Hematopoietic multipotent progenitor cell (in vitro differentiated cells): ENCODE results near the gene TSTD1. TPM values are rescaled to one million over a fixed set of nuclear protein-coding genes. Genes with fewer than 3 reads are reported as not detected.
"Not testable (repeated sequence)": the region's sequence is repeated elsewhere in the genome, so short reads cannot be mapped to it uniquely, and the experiment has no call there.

Experiments used
- DNase-seq, 3 donors: peaks; one replicate each; pipeline ENCODE4 v3.0.0-alpha.2; 2011 to 2015; ENCODE audit warnings: low read depth in 2 of 3, low spot score in 2 of 3
- small RNA-seq: library from RNA; depleted of rRNA; stranded (forward); fragments of <200 nt; gene quantifications from one replicate; pipeline ENCODE3, GENCODE V24; 2012
- total RNA-seq: library from RNA; depleted of rRNA; stranded (reverse); fragments of >200 nt; gene quantifications from one replicate; pipeline ENCODE4 v1.2.3, GENCODE V29; 2012

Gene TSTD1
- total RNA-seq, 1 donor: 76.2 TPM

DNA sequence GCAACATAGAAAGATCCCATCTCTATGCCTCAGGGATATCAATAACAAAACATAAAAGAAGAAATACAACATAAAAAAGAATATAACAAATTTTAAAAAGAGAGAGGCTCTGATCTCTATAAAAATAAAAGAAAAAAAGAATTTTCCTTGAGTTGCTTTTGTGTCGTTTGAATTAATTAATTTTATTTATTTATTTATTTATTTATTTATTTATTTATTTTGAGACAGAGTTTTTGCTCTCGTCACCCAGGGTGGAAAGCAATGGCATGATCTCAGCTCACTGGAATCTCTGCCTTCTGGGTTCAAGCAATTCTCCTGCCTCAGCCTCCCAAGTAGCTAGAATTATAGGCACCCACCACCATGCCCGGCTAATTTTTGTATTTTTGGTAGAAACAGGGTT is 26.3 kb downstream of the TSTD1 start:
- no peak for DNase-seq

DNA sequence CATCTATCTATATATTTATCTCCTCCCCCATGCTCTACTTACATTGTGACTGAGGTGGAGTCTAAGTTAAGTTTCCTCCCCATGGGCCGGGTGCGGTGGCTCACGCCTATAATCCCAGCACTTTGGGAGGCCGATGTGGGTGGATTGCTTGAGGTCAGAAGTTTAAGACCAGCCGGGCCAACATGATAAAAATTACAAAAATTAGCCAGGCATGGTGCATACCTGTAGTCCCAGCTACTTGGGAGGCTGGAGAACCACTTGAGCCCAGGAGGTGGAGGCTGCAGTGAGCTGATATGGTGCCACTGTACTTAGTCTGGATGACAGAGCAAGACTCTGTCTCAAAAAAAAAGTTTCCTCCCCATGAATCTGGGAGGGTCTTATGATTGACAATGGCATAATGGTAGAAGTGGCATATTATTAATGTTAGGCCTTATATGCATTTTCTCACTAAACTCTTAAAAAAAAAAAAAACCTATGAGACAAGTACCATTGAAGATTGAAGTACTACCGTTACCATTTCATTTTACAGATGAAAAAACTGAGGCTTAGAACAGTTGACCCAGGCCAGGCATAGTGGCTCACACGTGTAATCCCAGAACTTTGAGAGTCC is 29.1 kb downstream of the TSTD1 start:
- no peak for DNase-seq

DNA sequence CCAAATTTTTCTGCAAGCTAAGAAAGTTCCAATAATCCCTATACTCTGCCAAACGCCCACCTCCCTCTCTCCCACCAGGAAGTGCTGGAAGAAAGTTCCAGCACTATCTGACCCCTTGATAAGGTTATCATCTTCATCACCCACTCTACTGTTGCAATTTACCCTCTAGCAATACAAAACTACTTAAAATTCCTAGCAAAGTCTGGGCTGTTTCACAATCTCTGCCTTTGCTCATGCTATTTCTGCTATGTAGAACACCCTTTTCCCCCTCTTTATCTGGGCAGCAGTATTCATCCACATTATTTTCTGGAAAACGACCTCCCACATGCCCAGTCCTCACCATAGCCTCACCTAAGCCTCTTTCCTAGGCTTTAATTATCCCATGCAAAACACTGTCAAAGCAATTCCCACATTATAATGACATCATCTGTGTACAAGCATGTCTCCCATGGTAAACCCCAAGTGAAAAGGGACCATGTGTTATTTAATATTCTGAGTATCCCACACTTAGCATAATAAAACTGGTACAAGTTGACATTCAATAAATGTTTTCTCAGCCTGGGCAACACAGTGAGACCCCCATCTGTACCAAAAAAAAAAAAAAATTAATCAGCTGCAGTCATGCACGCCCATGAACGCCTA is 29.8 kb downstream of the TSTD1 start:
- DNase-seq: no peak

DNA sequence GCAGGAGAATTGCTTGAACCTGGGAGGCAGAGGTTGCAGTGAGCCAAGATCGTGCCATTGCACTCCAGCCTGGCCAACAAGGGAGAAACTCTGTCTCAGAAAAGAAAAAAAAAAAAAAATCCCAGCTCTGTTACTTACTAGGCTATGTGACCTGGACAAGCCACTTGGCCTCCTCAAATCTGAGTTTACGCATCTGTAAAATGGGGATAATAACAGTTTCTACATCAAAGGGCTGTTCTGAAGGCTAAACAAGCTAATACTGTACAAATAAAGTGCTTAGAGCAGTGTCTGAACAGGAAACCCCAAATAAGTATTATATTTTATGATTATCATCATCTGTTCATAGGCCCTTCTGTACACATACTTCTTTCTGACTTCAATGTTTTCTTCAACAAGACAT is 31.4 kb downstream of the TSTD1 start:
- no peak for DNase-seq

DNA sequence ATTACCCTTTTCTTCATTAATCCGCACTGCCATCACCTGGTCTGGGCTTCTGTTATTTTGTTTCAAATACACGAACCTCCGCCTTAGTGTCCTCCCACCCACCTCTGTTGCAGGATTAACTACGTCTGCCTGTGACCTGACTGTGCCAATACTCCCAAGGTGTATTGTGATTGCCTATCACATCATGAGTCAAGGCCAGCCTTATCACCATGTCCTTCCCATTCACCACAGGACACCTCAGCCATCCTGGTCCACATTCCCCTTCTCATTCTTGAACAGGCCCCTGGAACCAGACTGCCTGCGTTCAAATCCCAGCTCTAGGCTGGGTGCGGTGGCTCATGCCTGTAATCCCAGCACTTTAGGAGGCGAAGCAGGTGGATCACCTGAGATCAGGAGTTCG is 32.2 kb downstream of the TSTD1 start:
- no peak for DNase-seq

DNA sequence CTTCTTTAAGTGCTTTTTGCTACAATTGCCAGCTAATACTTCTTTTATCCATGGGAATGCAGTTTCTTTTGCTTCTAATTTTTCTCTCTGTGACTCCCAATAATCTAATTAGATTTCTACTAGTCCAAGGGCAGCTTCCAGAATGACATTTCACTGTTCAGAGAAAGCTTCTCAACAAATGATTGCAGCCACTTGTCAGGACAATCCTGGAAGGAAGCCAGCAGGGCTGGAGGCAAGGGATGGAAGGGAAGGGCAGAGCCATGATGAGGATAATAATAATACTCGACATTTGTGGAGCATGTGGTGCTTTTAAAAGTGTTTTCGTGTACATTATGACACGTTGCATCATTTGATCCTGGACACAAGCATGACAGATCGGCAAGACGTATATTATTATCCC is 37.2 kb downstream of the TSTD1 start:
- DNase-seq: no peak

DNA sequence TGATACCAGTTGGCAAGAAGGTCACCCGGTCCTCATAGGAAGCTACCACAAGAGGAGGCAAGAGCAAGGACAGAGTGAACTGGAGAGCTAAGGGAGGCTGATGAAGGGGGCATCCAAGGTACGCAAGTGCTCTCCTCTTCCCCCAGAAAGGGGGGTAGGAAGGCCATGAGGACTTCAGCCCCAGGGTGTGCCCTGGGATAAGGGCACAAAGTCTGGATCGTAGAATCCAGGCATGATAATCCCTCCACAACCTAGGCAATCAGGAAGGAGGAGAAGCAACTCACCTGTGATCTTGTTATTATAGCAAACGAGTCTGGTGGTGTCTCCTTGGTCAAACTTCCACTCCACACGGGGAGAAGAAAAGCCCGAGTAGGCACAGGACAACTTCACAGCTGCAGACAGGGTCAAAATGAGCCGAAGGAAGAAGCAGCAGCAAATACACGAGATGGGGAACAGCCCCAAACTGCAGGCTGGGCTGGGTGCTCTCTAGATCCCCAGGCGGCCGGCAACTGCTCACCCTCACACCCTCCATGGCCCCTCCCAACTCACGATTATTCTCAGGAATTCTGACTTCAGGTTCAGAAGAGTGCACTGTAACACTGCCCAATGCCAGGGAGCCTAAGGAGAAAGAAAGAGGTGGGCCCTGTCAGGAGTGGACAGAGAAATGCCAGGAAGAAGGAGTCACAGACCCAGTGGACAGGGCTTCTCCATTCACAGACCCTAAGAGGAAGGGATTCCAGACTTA is 37.9 kb downstream of the TSTD1 start:
- DNase-seq: no peak

DNA sequence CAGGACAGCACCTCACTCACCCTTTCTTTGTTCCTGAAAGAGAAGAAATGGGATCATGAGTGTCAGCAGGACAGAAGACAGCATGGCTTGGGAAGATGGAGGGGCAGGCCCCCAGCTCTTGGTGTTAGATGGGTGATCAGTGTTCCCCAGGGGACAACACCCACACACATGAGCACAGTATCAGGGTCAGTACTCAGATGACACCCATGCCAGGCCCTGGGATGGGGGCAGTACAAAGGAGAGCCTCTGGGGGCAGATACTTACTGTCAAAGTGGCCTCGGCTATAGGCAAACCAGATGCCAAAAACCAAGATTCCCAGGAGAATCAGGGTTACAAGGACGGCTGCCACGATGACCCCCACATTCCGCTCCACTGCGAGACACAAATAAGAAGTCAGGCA is 39.4 kb downstream of the TSTD1 start:
- no peak for DNase-seq

DNA sequence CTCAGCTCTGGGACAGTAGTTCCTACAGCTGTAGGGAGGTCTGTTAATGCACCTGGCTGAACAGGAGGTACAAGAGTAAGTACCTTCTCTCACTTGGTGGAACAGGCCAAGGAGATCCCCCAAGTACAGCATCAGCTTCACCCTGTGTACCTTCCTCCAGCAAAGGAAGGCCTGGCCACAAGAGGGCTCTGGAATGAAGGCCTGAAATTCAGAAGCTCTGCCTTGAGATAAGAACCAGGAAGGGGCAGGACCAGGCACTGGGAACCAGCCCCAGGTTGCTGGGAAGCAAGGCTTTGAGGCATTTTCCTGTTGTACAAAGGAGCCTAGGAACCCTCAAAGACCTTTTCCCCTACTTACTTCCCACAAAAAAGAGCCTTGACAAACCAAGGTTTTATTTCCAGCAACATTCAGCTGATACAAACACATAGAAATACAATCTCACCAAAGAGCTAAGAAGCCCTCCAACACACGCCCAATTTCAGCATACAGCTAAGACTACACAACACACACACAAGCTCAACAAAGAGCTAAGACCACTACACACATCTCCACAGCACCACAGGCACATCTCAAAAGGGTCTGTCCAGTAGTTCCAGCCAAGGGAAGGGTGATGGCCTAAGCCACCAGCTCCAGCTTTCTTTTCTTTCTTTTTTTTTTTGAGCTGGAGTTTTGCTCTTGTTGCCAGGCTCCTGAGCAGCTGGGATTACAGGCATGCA is 41.3 kb downstream of the TSTD1 start:
- peak in 1 of 3 donors; percentile 67 for DNase-seq

DNA sequence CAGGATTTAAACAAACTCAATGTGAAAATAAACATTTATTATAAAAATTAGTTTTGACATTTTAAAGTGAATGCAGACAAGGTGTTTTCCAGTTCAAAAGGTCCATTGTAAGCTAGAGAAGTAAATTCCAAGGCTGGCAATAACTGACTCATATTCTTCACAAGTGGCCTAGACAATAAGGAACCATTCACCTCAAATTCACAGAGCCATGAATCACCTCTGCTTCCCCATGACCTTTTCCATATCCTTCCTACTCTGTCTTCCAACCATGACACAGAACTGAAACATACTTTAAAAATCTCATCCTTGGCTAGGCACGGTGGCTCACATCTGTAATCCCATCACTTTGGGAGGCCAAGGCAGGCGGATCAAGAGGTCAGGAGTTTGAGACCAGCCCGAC is 42.6 kb downstream of the TSTD1 start:
- DNase-seq: no peak

DNA sequence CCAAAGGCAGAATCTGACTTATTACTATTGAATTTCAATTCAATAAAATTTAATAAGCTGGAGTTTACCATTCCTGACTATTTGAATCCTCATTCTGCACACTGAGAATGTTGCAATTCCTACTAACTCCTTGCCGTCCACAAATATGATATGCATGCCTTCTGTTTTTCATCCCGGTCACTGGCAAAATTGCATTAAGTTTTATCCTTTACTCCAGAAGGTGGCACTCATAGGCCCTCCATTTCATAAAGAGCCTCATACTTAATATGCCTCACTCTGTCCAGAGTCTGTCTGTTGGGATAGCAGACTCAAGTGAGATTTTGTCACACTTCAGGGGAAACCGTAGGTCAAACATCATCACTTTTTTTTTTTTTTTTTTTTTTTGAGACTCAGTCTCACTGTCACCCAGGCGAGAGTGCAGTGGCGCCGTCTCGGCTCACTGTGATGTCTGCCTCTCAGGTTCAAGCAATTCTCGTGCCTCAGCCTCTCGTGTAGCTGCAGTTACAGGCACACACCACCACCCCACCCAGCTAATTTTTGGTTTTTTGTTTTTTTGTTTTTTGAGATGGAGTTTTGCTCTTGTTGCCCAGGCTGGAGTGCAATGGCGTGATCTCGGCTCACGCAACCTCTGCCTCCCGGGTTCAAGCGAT is 45.1 kb downstream of the TSTD1 start:
- DNase-seq: peak in 2 of 3 donors; percentile 39 to 41

DNA sequence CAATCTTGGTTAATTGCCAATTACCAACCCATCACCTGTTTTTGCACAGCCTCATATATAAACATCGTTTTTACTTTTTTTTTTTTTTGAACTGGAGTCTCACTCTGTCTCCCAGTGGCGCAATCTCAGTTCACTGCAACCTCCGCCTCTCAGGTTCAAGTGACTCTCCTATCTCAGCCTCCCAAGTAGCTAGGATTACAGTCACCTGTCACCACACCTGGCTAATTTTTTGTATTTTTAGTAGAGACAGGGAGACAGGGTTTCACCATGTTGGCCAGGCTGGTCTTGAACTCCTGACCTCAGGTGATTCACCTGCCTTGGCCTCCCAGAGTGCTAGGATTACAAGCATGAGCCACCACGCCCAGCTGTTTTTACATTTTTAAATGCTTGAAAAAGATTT is 46.7 kb downstream of the TSTD1 start:
- DNase-seq: not testable (repeated sequence)

Small RNA genes within 50 kb of the gene (small RNA-seq; reads per million reads assigned to genes)
- gene AL591806.2: not detected

Other genes with a start within 250 kb of the TSTD1 start
- gene LY9, start 242.8 kb downstream of the TSTD1 start, total RNA-seq: 1.3 TPM
- gene CD244, start 176.1 kb downstream of the TSTD1 start, total RNA-seq: 35.5 TPM
- not detected for gene ITLN1, start 153.8 kb downstream of the TSTD1 start, total RNA-seq
- not detected for gene ITLN2, start 84.2 kb downstream of the TSTD1 start, total RNA-seq
- 98.0 TPM for gene F11R, start 17.8 kb downstream of the TSTD1 start, total RNA-seq
- 134 TPM for gene USF1, start 7.0 kb upstream of the TSTD1 start, total RNA-seq
- gene ARHGAP30, start 30.9 kb upstream of the TSTD1 start, total RNA-seq: 94.5 TPM
- under 0.01 TPM for gene NECTIN4, start 50.6 kb upstream of the TSTD1 start, total RNA-seq
- 2.4 TPM for gene KLHDC9, start 59.4 kb upstream of the TSTD1 start, total RNA-seq
- 21.8 TPM for gene PFDN2, start 79.1 kb upstream of the TSTD1 start, total RNA-seq
- 53.3 TPM for gene NIT1, start 79.1 kb upstream of the TSTD1 start, total RNA-seq
- gene DEDD, start 93.7 kb upstream of the TSTD1 start, total RNA-seq: 59.2 TPM
- 173 TPM for gene UFC1, start 115.0 kb upstream of the TSTD1 start, total RNA-seq
- gene USP21, start 120.5 kb upstream of the TSTD1 start, total RNA-seq: 21.8 TPM
- gene PPOX, start 127.5 kb upstream of the TSTD1 start, total RNA-seq: 29.9 TPM
- 28.5 TPM for gene B4GALT3, start 138.5 kb upstream of the TSTD1 start, total RNA-seq
- under 0.01 TPM for gene ADAMTS4, start 160.1 kb upstream of the TSTD1 start, total RNA-seq
- gene NDUFS2, start 163.4 kb upstream of the TSTD1 start, total RNA-seq: 106 TPM
- gene FCER1G, start 176.3 kb upstream of the TSTD1 start, total RNA-seq: 5.1 TPM
- gene APOA2, start 184.7 kb upstream of the TSTD1 start, total RNA-seq: not detected
- 21.5 TPM for gene TOMM40L, start 187.1 kb upstream of the TSTD1 start, total RNA-seq
- gene NR1I3, start 199.2 kb upstream of the TSTD1 start, total RNA-seq: not detected
- gene PCP4L1, start 219.8 kb upstream of the TSTD1 start, total RNA-seq: 0.81 TPM